Endothelial cell of umbilical vein (primary cell): Measurements from ENCODE around the gene HSD17B14. TPM values are rescaled to one million over a fixed set of nuclear protein-coding genes. Genes with fewer than 3 reads are reported as not detected.
"Not testable (repeated sequence)": the region's sequence is repeated elsewhere in the genome, so short reads cannot be mapped to it uniquely, and the experiment has no call there.

Source experiments
- BruUV-seq: library from RNA; stranded (reverse); fragments of 400-500 nt; replicated peaks from 2 replicates; lab custom pipeline; 2021; lab: Mats Ljungman, UMichigan
- CTCF ChIA-PET: fragments of 300-600, 350-600 bp; sonication (Branson Sonifier 250); formaldehyde crosslinking; loops from one replicate; lab custom pipeline; 2021; ENCODE audit warnings: antibody characterized with exemption, inconsistent platforms; lab: Charles Lee
- POLR2A ChIA-PET: fragments of 300-600, 350-600 bp; sonication (Branson Sonifier 250); formaldehyde crosslinking; loops from one replicate; lab custom pipeline; 2021; ENCODE audit warnings: antibody characterized with exemption, inconsistent platforms; lab: Charles Lee
- DNase-seq: peaks from one replicate; pipeline ENCODE4 v3.0.0-alpha.2; 2011; ENCODE audit warnings: low read depth, low spot score
- FAIRE-seq: peaks from 2 replicates; lab custom pipeline; 2011; peaks lifted over from hg19 to GRCh38; lab: Jason Lieb, UNC
- H2AFZ ChIP-seq: 2 replicates; pipeline ENCODE4 v1.6.0; 2012; ENCODE audit warnings: low read depth, low read length, control low read depth, inconsistent platforms
- H3K27ac ChIP-seq: 2 replicates; pipeline ENCODE4 v1.5.1; 2011; ENCODE audit warnings: low read depth, mild to moderate bottlenecking, control low read depth, low read length, moderate library complexity; ENCODE audit not compliant: insufficient read depth
- H3K27me3 ChIP-seq, 2 experiments: 2 replicates each; pipeline versions ENCODE4 v1.6.0 to v1.6.1; 2011; ENCODE audit warnings: low read length in 2 of 2, mixed read lengths in 1 of 2; ENCODE audit not compliant: control insufficient read depth in 2 of 2, insufficient read depth in 2 of 2
- H3K36me3 ChIP-seq, 2 experiments: 2 replicates in 1 of 2; 3 replicates in 1 of 2; pipeline ENCODE4 v1.5.1; 2011; ENCODE audit warnings: low read length in 2 of 2, mild to moderate bottlenecking in 1 of 2, moderate library complexity in 1 of 2; ENCODE audit not compliant: control insufficient read depth in 2 of 2, insufficient read depth in 2 of 2; ENCODE audit errors: extremely low read depth in 1 of 2
- H3K4me1 ChIP-seq: 3 replicates; pipeline ENCODE4 v1.5.1; 2011; ENCODE audit warnings: mild to moderate bottlenecking, low read length; ENCODE audit not compliant: control insufficient read depth, insufficient read depth; ENCODE audit errors: extremely low read depth
- H3K4me2 ChIP-seq: 2 replicates; pipeline ENCODE4 v1.6.1; 2011; ENCODE audit warnings: low read length, control low read depth, mixed read lengths; ENCODE audit not compliant: insufficient read depth
- H3K4me3 ChIP-seq, 3 experiments: fragments of 200-600 bp in 1 of 3; sonication (generic), shearing (Covaris generic) in 1 of 3; replicated peaks in 1 of 3; 2 replicates each; pipeline ENCODE4 v1.5.1; 2011 to 2016; ENCODE audit warnings: control low read depth in 3 of 3, low read length in 3 of 3, mild to moderate bottlenecking in 2 of 3, inconsistent platforms in 1 of 3, low read depth in 1 of 3, moderate library complexity in 1 of 3; ENCODE audit not compliant: insufficient read depth in 1 of 3
- H3K79me2 ChIP-seq: 2 replicates; pipeline ENCODE4 v1.6.0; 2012; ENCODE audit warnings: low read length, inconsistent platforms; ENCODE audit not compliant: control insufficient read depth, insufficient read depth
- H3K9ac ChIP-seq: replicated peaks from 2 replicates; pipeline ENCODE3; 2011; ENCODE audit warnings: low read length, control low read depth; ENCODE audit not compliant: insufficient read depth; ENCODE audit errors: extremely low read depth
- H3K9me1 ChIP-seq: replicated peaks from 3 replicates; pipeline ENCODE4 v1.6.0; 2011; ENCODE audit warnings: mild to moderate bottlenecking, low read length; ENCODE audit not compliant: control insufficient read depth, insufficient read depth; ENCODE audit errors: extremely low read depth
- H3K9me3 ChIP-seq: replicated peaks from 2 replicates; pipeline ENCODE4 v1.5.1; 2012; ENCODE audit warnings: low read length, inconsistent platforms; ENCODE audit not compliant: control insufficient read depth, insufficient read depth
- H4K20me1 ChIP-seq: replicated peaks from 2 replicates; pipeline ENCODE3; 2011; ENCODE audit warnings: mild to moderate bottlenecking, low read length; ENCODE audit not compliant: control insufficient read depth, insufficient read depth; ENCODE audit errors: extremely low read depth
- EZH2 ChIP-seq: IDR thresholded peaks from 2 replicates; pipeline ENCODE4 v1.6.1; 2012; ENCODE audit warnings: borderline replicate concordance, low read depth, mild to moderate bottlenecking, moderate library complexity, low read length, inconsistent platforms; ENCODE audit not compliant: severe bottlenecking
- FOS ChIP-seq: IDR thresholded peaks from 2 replicates; pipeline ENCODE4 v1.6.1; 2011; ENCODE audit warnings: mild to moderate bottlenecking, low read length, moderate library complexity, borderline replicate concordance; ENCODE audit not compliant: insufficient read depth
- GATA2 ChIP-seq: IDR thresholded peaks from 2 replicates; pipeline ENCODE4 v1.7.0; 2011; ENCODE audit warnings: low read depth, mild to moderate bottlenecking, moderate library complexity, mixed read lengths, low read length; ENCODE audit not compliant: insufficient read length, insufficient read depth
- JUN ChIP-seq: IDR thresholded peaks from 2 replicates; pipeline ENCODE4 v1.6.1; 2011; ENCODE audit warnings: borderline replicate concordance, low read depth; ENCODE audit not compliant: insufficient read length, insufficient read depth
- MYC ChIP-seq: IDR thresholded peaks from one replicate; pipeline ENCODE4 v1.6.1; 2011; ENCODE audit warnings: mild to moderate bottlenecking, low read depth, low read length
- POLR2A ChIP-seq: IDR thresholded peaks from 2 replicates; pipeline ENCODE4 v1.6.1; 2012; ENCODE audit warnings: low read depth, mild to moderate bottlenecking, control low read depth, low read length
- POLR2AphosphoS5 ChIP-seq: IDR thresholded peaks from 2 replicates; pipeline ENCODE4 v1.6.1; 2012; ENCODE audit warnings: low read depth, mild to moderate bottlenecking, control low read depth, low read length, moderate library complexity; ENCODE audit not compliant: insufficient read depth
- dilution Hi-C: fragments of 300-500 bp; cut with MboI; formaldehyde crosslinking; loops from one replicate; pipeline ENCODE4 v1.15.0; 2019; ENCODE audit warnings: low sequenced_read_pairs; ENCODE audit not compliant: extremely low pct_ligation_motif_present
- intact Hi-C: fragments of 100-400 bp; cut with micrococcal nuclease; formaldehyde crosslinking; loops from one replicate; pipeline ENCODE4 v1.10.0; 2022
- polyA plus RNA-seq, 4 experiments: library from polyadenylated mRNA; depleted of rRNA in 3 of 4; stranded (reverse) in 3 of 4; unstranded in 1 of 4; fragments of >200 nt; gene quantifications; 2 replicates each; pipeline versions ENCODE4 v1.2.1 to v1.2.3, GENCODE V29; 2011 to 2012; ENCODE audit warnings: missing spikeins in 1 of 4
- total RNA-seq: library from RNA; stranded (reverse); gene quantifications from 2 replicates; pipeline ENCODE4 v1.2.3, GENCODE V29; 2021
- TF ChIP-seq, protein P1 (sequence below): IDR thresholded peaks from 2 replicates; pipeline ENCODE4 v1.6.1; 2011; ENCODE audit not compliant: insufficient read depth, insufficient read length
- TF ChIP-seq, protein P2 (sequence below), 2 donors: IDR thresholded peaks; 1 replicate in 1 of 2; 2 replicates in 1 of 2; pipeline ENCODE4 v1.5.1; 2011; ENCODE audit warnings: low read length in 2 of 2, mild to moderate bottlenecking in 2 of 2, moderate library complexity in 2 of 2, control low read depth in 1 of 2, inconsistent platforms in 1 of 2, low read depth in 1 of 2; ENCODE audit not compliant: insufficient read depth in 1 of 2; ENCODE audit errors: extremely low read depth in 1 of 2

The HSD17B14 gene
- total and polyA plus RNA-seq, 2 donors (not counting 3 experiments of a cell fraction or from before 2014, with no cell fraction given): 20.9 to 46.3 TPM

DNA sequence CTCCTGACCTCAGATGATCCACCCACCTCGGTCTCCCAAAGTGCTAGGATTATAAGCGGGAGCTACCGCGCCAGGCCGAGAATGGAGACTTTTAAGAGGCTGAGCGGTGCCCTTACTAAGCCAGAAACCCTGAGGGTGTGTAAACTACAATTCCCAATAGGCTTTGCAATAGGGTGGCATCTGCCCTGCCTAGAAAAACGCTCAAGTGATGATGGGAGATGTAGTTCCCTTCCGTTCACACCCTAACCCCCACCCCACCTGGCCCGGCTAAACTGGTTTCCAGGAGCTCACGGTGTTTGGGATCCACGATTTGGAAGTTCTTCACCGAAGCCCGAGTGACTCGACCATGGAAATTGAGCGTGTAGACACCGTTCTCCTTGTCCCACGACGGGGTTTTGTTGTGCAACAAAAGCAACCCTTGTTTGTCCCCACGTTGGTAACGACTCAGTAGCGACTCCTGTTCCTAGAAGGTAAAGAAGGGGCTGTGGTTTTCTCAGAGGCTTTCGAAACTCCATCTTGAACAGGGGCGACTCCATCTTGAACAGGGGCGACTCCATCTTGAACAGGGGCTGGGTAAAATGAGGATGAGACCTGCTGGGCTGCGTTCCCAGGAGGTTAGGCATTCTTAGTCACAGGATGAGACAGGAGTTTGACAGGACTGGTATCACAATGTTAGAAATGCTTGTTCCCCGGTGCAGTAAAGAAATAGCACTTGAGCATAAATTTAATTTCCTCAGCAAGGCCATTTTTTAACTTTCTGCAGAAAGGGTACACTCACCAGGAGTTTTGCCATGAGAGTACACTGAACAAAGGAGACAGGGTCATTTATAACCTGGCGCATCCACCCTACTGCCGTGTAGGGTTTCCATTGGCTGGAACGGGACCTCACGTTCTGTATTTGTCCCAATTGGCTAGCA lies 45.7 kb upstream of the HSD17B14 start:
- Histone ChIP-seq H4K20me1 (no peaks in the 10 kb centered on the region), H3K27ac (no peak overlapping the region), H3K4me1 (peaks cover 6% of the 10 kb centered on the region), H3K9me3 (no peaks in the 10 kb centered on the region), H3K9ac (no peak overlapping the region), H3K27me3 (no peaks in the 10 kb centered on the region), H3K36me3 (peaks cover 0 to 2% of the 10 kb centered on the region in 2 experiments), H3K4me3 (no peak overlapping the region), H2AFZ (no peak overlapping the region), H3K9me1 (no peaks in the 10 kb centered on the region), H3K79me2 (no peaks in the 10 kb centered on the region), H3K4me2 (no peak overlapping the region)
- ChIA-PET CTCF (interaction anchor here (4.4 kb wide), 1 partner anchor 89 kb away, joined by 34 read pairs; no protein-coding TSS in a partner anchor), POLR2A (interaction anchor here (0.6 kb wide), 1 partner anchor 23 kb away, joined by 3 read pairs; no protein-coding TSS in a partner anchor)
- intact Hi-C loops (no loop called here), dilution Hi-C loops (no loop called here)
- FAIRE-seq (peak; percentile 74), DNase-seq (no peak)
- TF ChIP-seq, protein P1, sequence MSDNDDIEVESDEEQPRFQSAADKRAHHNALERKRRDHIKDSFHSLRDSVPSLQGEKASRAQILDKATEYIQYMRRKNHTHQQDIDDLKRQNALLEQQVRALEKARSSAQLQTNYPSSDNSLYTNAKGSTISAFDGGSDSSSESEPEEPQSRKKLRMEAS: no peak
- no peak for TF ChIP-seq JUN
- TF ChIP-seq, protein P2, sequence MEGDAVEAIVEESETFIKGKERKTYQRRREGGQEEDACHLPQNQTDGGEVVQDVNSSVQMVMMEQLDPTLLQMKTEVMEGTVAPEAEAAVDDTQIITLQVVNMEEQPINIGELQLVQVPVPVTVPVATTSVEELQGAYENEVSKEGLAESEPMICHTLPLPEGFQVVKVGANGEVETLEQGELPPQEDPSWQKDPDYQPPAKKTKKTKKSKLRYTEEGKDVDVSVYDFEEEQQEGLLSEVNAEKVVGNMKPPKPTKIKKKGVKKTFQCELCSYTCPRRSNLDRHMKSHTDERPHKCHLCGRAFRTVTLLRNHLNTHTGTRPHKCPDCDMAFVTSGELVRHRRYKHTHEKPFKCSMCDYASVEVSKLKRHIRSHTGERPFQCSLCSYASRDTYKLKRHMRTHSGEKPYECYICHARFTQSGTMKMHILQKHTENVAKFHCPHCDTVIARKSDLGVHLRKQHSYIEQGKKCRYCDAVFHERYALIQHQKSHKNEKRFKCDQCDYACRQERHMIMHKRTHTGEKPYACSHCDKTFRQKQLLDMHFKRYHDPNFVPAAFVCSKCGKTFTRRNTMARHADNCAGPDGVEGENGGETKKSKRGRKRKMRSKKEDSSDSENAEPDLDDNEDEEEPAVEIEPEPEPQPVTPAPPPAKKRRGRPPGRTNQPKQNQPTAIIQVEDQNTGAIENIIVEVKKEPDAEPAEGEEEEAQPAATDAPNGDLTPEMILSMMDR (IDR thresholded peaks at IDR 0.05; ENCODE audit: extremely low read depth in 1 of 2, insufficient read depth in 1 of 2, low read depth in 1 of 2, low read length in 2 of 2): no peak
- no peak for TF ChIP-seq GATA2
- TF ChIP-seq POLR2A: no peak
- TF ChIP-seq FOS: no peak
- no peak for TF ChIP-seq MYC
- TF ChIP-seq POLR2AphosphoS5: no peak
- no peak for TF ChIP-seq EZH2
- BruUV-seq: no TSS peak

DNA sequence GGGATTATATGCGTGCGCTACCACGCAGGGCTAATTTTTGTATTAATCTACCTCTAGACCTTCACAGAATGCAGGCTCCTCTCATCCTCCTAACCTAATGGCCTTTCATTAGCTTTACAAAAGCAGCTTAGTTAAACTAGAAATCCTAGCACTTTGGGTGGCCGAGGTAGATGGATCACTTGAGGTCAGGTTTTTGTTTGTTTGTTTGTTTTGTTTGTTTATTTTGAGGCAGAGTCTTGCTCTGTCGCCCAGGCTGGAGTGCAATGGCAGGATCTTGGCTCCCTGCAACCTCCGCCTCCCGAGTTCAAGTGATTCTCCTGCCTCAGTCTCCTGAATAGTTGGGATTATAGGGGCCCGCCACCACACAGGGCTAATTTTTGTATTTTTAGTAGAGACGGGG lies 43.4 kb upstream of the HSD17B14 start:
- ChIA-PET POLR2A (interaction anchor here (0.6 to 1.7 kb wide), 3 partner anchors 21 to 386 kb away, joined by 3 to 5 read pairs (median 3); partner anchors contain the start of gene NUCB1), CTCF (interaction anchor here (0.8 to 4.4 kb wide), 6 partner anchors 9 to 91 kb away, joined by 3 to 34 read pairs (median 5); partner anchors contain the start of gene NUCB1)
- Histone ChIP-seq H3K4me1 (peaks cover 17% of the 10 kb centered on the region), H3K79me2 (peaks cover 16% of the 10 kb centered on the region)
- dilution Hi-C loops, H2AFZ ChIP-seq, DNase-seq, BruUV-seq, H3K4me3 ChIP-seq, H3K27ac ChIP-seq, H3K36me3 ChIP-seq, H3K27me3 ChIP-seq, H3K9ac ChIP-seq, H4K20me1 ChIP-seq, H3K9me1 ChIP-seq, H3K9me3 ChIP-seq, intact Hi-C loops, H3K4me2 ChIP-seq: not testable (repeated sequence)
- peak; percentile 43 for FAIRE-seq
